NCI-H2029 (cell line): Measurements from ENCODE around the gene AIFM3.
A peak's percentile ranks its signal among the peaks of the same experiment; 100 is the strongest.

Source experiments
- DNase-seq: peaks from one replicate; lab custom pipeline; 2025; lab: John Stamatoyannopoulos, UW

The AIFM3 gene

GRCh38 chr22:20991252-20992055 lies 24.4 kb downstream of the AIFM3 start:
- no peak for DNase-seq

- no peak for DNase-seq
These were observed 25.0 kb downstream of the AIFM3 start for GRCh38 chr22:20992056-20992442.

- DNase-seq: no peak
These were observed 25.6 kb downstream of the AIFM3 start for GRCh38 chr22:20992456-20993303.

GRCh38 chr22:20993304-20994127 lies 26.5 kb downstream of the AIFM3 start:
- no peak for DNase-seq

- DNase-seq: no peak
These were observed 27.3 kb downstream of the AIFM3 start for GRCh38 chr22:20994128-20994901.

GRCh38 chr22:20994902-20995241 lies 27.8 kb downstream of the AIFM3 start:
- no peak for DNase-seq

GRCh38 chr22:20995329-20996030 lies 28.4 kb downstream of the AIFM3 start:
- DNase-seq: no peak

GRCh38 chr22:20996031-20996410 lies 29.0 kb downstream of the AIFM3 start:
- DNase-seq: no peak

- DNase-seq: no peak
These were observed 29.8 kb downstream of the AIFM3 start for GRCh38 chr22:20996598-20997535.

- no peak for DNase-seq
These were observed 30.6 kb downstream of the AIFM3 start for GRCh38 chr22:20997536-20998257.

GRCh38 chr22:20998411-20999336 lies 31.6 kb downstream of the AIFM3 start:
- no peak for DNase-seq

- no peak for DNase-seq
These were observed 32.5 kb downstream of the AIFM3 start for GRCh38 chr22:20999350-21000206.

- DNase-seq: no peak
These were observed 33.3 kb downstream of the AIFM3 start for GRCh38 chr22:21000207-21000986.

GRCh38 chr22:21000987-21001600 lies 34.0 kb downstream of the AIFM3 start:
- no peak for DNase-seq

- DNase-seq: peak; percentile 94
These were observed 34.7 kb downstream of the AIFM3 start, which contains the start of gene THAP7 for GRCh38 chr22:21001601-21002325. Gene THAP7 (minus strand): TSS chr22:21002118. CDS start chr22:21001911, 207 bp downstream.
